HG03439 (cell line): ENCODE measurements around the gene RSPO3.
A peak's percentile ranks its signal among the peaks of the same experiment; 100 is the strongest.
"Not testable (repeated sequence)": the region's sequence is repeated elsewhere in the genome, so short reads cannot be mapped to it uniquely, and the experiment has no call there.

Source experiments
- ATAC-seq: cut with Tn5 transposase; IDR thresholded peaks from one replicate; pipeline ENCODE4 v1.9.1; 2021; ENCODE audit warnings: mild to moderate bottlenecking, moderate library complexity; ENCODE audit not compliant: unreplicated experiment

RSPO3 gene

GRCh38 chr6:127118298-127119101, at the start of gene RSPO3:
RSPO3 (plus strand) TSS chr6:127118671; CDS start chr6:127119193, 522 bp downstream.
- no peak for ATAC-seq

DNA sequence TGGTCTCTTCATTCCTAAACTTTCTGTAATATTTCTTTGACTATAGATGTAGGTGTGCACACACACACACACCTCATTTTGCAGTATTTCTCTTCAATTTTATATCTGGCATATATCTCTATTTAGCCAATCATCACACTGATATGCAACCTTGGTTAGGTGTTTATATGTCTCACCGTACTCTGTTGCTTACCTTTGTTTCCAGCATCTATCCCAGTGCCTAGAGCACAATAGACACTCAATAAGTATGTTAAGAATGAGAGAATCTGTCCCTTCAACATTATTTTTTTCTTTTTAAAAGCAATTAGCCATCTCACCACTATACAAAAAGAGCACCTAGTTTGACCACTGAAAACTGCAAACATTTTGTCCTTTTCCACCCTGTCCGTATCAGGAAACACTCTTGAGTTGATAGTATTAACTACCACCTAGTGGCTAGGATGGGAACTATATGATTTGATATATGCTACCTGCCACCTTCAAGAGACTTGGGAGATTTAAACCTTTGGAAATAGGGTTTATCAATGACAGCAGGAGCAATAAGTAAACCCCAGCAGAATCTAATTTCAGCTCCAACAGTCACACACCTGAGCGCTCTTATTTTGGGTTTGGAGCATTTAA, 48.7 kb upstream of the RSPO3 start:
- ATAC-seq, result peak; percentile 69

DNA sequence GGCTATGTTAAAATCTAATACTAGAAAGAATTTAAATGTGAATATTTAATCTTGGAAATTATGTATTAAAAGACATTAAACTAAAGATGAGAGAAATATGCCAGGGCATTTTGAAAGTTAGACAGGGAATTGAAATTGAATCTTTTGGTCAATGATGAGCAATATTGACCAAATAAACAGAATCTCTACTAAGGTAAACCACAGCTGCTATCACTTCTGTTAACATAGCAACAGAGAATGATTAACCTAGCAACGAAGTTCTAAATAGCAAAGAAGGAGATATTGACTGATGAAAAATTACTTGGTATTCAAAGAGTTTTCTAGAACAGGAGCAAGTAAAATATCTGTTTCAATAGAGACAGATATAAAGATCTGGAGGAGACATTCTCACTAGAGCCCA, 45.2 kb upstream of the RSPO3 start:
- no peak for ATAC-seq

- no peak for ATAC-seq
Observed at GRCh38 chr6:127076466-127076865, 42.0 kb upstream of the RSPO3 start.

GRCh38 chr6:127077886-127078285, 40.6 kb upstream of the RSPO3 start:
- ATAC-seq, result no peak

GRCh38 chr6:127078669-127079068, 39.8 kb upstream of the RSPO3 start:
- ATAC-seq, result no peak

GRCh38 chr6:127079681-127080080, 38.8 kb upstream of the RSPO3 start:
- no peak for ATAC-seq

GRCh38 chr6:127080081-127080480, 38.4 kb upstream of the RSPO3 start:
- no peak for ATAC-seq

DNA sequence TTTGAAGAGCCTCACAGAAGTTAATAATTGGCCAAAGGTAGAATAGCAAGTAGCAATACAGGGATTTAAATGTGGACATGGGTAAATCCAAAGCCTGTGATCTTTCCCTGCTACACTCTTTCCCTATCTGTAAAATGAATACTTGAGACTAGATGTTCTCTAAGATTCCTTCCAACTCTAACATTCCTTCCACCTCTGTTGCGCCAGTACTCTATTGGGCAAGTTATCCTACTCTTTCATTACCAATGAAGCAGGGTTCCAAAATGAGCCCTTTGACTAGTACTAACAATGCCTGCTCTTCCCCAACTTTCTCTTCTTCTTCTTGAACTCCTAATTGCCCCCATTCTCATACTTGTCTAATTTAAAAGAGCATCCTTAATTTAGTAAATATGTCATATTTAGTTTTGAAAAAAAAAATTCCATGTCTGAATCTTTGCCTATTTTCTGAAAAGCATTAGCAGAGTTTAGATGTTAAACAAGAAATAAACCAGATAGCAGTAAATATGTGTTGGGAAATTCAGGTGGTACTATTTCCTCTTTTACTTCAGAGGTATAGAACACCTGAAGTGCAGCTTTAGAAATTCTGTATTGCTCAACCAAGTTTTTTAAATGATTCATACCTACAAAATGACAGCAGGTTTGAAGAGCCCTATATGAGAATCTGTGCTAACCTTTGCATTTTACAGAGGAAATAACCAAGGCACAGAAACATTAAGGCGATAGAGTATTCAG, 35.1 kb upstream of the RSPO3 start:
- no peak for ATAC-seq

- no peak for ATAC-seq
Observed at GRCh38 chr6:127083963-127084310, 34.5 kb upstream of the RSPO3 start.

DNA sequence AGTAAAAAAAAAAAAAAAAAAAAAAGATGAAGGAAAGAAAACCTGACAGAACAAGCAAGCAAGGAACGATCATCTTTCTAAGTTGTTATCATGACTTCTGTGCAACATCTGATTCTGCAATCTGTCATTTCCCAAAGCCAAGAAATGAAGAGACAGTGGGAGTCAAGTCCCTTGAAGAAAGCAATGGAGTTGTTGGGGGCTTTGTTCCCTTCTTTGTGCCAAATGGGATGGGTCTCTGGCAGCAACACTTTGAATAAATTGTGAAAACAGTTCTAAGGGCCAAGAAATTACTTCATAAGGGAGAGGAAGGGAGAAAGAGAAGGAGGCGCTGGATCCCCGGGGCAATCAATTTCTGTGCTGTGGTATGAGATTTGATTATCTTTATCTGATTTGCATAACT, 33.3 kb upstream of the RSPO3 start:
- no peak for ATAC-seq

GRCh38 chr6:127090051-127090450, 28.4 kb upstream of the RSPO3 start:
- ATAC-seq, result no peak

- no peak for ATAC-seq
Observed at GRCh38 chr6:127092466-127092865, 26.0 kb upstream of the RSPO3 start.

DNA sequence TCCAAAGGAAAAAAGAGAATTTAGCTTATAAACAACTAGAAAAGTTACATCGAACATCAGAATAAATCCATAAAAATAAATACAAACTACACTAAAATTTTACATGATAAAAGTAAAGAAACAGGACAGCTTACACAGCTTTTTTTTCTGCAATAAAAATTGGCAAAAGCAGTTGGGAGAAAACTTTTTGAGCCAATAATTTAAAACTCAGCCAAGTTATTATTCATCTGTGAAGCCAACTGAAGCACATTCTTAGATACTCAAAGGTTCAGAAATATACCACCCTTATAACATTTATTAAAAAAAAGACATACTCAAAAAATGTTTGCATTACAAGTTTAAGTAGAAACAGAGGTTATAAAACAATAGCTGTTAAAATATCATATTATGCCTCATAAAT, 23.7 kb upstream of the RSPO3 start:
- no peak for ATAC-seq

DNA sequence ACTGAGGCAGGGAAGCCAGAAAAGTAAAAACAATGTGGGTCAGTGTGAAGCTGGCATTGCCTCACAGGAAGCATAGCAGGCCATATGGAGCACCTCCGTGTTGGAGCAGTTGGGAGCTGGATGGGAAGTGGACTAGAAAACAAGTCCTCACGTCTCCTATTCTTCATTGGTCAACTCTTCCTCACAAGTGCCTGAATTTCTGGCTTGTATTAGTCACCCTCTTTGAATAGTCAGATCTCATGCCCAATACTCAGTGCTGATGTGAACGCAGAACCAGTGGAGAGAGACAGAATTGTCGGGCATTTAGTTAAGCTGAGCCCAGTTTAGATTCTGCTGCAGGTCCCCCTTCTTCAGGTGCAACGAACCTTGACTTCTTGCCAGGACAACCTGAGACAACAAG, 22.3 kb upstream of the RSPO3 start:
- no peak for ATAC-seq

DNA sequence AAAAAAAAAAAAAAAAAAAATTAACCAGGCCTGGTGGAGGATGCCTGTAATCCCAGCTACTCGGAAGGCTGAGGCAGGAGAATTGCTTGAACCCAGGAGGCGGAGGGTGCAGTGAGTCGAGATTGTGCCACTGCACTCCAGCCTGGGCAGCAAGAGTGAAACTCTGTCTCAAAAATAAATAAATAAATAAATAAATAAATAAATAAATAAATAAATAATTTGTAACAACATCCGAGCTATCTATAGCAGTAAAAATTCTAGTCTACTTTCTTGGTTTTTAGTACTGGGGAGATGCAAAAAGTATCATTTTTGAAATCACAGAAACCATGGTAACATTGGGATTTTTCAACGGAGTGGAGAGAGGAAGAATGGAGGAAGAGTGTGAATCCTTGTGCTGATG, 21.0 kb upstream of the RSPO3 start:
- not testable (repeated sequence) for ATAC-seq

GRCh38 chr6:127100510-127101140, 17.8 kb upstream of the RSPO3 start:
- ATAC-seq, result no peak

DNA sequence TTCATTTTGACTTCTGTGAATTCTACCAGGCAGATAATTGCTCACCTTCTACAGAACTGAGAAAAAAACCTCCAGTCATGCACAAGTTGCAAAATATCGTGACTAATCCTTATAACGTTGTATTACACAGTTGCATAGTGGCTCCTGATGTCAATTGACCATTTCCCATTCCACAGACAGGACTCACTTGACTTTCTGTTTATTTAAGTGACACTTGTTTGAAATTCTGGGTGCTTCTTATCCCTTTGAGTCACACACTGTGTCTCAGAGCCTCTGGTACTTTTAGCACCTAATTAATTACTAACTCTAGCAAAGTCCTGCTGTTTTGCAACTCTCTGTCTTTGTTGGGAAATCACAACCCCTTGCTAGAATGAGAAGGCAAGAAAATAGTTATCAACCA, 16.2 kb upstream of the RSPO3 start:
- ATAC-seq, result no peak

GRCh38 chr6:127102859-127103258, 15.6 kb upstream of the RSPO3 start:
- ATAC-seq, result no peak

DNA sequence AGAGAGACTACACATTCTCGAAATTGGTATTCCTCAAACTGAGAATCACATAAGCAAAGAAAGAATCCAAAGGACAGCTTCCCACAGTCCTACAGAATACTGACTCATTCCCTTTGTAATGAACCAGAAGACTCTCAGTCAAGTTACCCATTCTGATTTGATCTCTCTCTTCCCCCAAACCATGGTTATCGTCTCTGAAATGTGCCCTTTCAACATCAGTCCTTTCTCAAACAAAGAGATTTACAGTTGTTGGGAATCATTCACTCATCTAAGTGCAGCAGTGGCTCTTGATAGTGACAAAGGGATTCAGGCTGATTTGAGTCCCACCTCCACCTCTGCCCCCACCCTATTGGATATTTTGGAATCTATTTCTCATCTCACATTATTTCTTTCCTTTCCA, 15.0 kb upstream of the RSPO3 start:
- no peak for ATAC-seq

- no peak for ATAC-seq
Observed at GRCh38 chr6:127107916-127108315, 10.6 kb upstream of the RSPO3 start.

DNA sequence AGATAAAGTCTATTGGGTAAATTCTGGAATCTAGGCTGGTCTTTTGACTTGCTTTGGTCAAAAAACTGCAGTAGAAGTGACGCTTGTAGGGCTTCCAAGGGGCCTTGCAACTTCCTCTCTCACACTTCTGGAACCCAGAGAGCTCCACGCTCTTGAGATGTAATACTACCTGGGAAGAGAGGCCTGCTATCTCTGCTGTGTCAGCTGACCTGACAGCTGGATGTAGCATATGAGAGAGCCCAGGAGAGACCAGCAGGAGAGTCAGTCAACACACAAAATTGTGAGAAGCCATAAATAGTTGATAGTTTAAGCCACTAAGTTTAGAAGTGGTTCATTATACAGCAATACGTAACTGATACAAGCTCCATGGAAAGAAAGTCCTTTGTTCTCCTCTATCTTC, 7.8 kb upstream of the RSPO3 start:
- ATAC-seq, result no peak
